ENCODE results near the gene NABP1.

NABP1 gene

GRCh38 chr2:191646163-191646902 lies 31.6 kb upstream of the NABP1 start:
- no peak for DNase-seq (ENCODE audit: low read depth in 1 of 2, low spot score in 1 of 2)

GRCh38 chr2:191649519-191649918 lies 28.4 kb upstream of the NABP1 start:
- DNase-seq (ENCODE audit: low read depth in 1 of 2, low spot score in 1 of 2) = no peak

- no peak for DNase-seq (ENCODE audit: low read depth in 1 of 2, low spot score in 1 of 2)
Measured at GRCh38 chr2:191650896-191651773, 26.8 kb upstream of the NABP1 start.

GRCh38 chr2:191653667-191654391 lies 24.1 kb upstream of the NABP1 start:
- DNase-seq (ENCODE audit: low read depth in 1 of 2, low spot score in 1 of 2) = no peak

GRCh38 chr2:191656391-191656790 lies 21.5 kb upstream of the NABP1 start:
- no peak for DNase-seq (ENCODE audit: low read depth in 1 of 2, low spot score in 1 of 2)

- DNase-seq (ENCODE audit: low read depth in 1 of 2, low spot score in 1 of 2) = no peak
Measured at GRCh38 chr2:191656792-191657191, 21.1 kb upstream of the NABP1 start.

- DNase-seq (ENCODE audit: low read depth in 1 of 2, low spot score in 1 of 2) = no peak
Measured at GRCh38 chr2:191657977-191658376, 20.0 kb upstream of the NABP1 start.

- no peak for DNase-seq (ENCODE audit: low read depth in 1 of 2, low spot score in 1 of 2)
Measured at GRCh38 chr2:191659198-191659597, 18.7 kb upstream of the NABP1 start.

GRCh38 chr2:191660575-191660974 lies 17.4 kb upstream of the NABP1 start:
- DNase-seq (ENCODE audit: low read depth in 1 of 2, low spot score in 1 of 2) = no peak

GRCh38 chr2:191661097-191661924 lies 16.6 kb upstream of the NABP1 start:
- DNase-seq (ENCODE audit: low read depth in 1 of 2, low spot score in 1 of 2) = no peak

GRCh38 chr2:191664823-191665677 lies 12.9 kb upstream of the NABP1 start:
- DNase-seq (ENCODE audit: low read depth in 1 of 2, low spot score in 1 of 2) = no peak

- DNase-seq (ENCODE audit: low read depth in 1 of 2, low spot score in 1 of 2) = no peak
Measured at GRCh38 chr2:191666226-191666625, 11.7 kb upstream of the NABP1 start.

GRCh38 chr2:191666732-191667131 lies 11.2 kb upstream of the NABP1 start:
- DNase-seq (ENCODE audit: low read depth in 1 of 2, low spot score in 1 of 2) = no peak

- DNase-seq (ENCODE audit: low read depth in 1 of 2, low spot score in 1 of 2) = no peak
Measured at GRCh38 chr2:191670076-191670475, 7.9 kb upstream of the NABP1 start.

GRCh38 chr2:191670787-191671186 lies 7.1 kb upstream of the NABP1 start:
- DNase-seq (ENCODE audit: low read depth in 1 of 2, low spot score in 1 of 2) = no peak

- peak; percentile 10 to 33 for DNase-seq (ENCODE audit: low read depth in 1 of 2, low spot score in 1 of 2)
Measured at GRCh38 chr2:191675807-191676721, 1.9 kb upstream of the NABP1 start.

- no peak for DNase-seq (ENCODE audit: low read depth in 1 of 2, low spot score in 1 of 2)
Measured at GRCh38 chr2:191676790-191677645, 918 bp upstream of the NABP1 start.
